SK-N-SH treated with all-trans-retinoic acid at 6 μM for 48 hours (cell line): ENCODE results near the gene HPS3.

Experiments used
- ARNTL ChIP-seq: fragments of 450-650 bp; formaldehyde crosslinking; IDR thresholded peaks from 2 replicates; pipeline ENCODE4 v1.5.0; 2020; ENCODE audit warnings: low read depth, mild to moderate bottlenecking, moderate library complexity, borderline replicate concordance
- ESRRG ChIP-seq: fragments of 250-450 bp; sonication (Bioruptor Pico); IDR thresholded peaks from 2 replicates; pipeline ENCODE4 v1.6.1; 2021; ENCODE audit warnings: mild to moderate bottlenecking
- ZFP30 ChIP-seq: fragments of 450-650 bp; formaldehyde crosslinking; IDR thresholded peaks from 2 replicates; pipeline ENCODE4 v1.5.0; 2022; ENCODE audit warnings: mild to moderate bottlenecking, moderate library complexity
- ZNF565 ChIP-seq: fragments of 450-650 bp; formaldehyde crosslinking; conservative IDR thresholded peaks from 2 replicates; pipeline ENCODE4 v1.5.0; 2020; ENCODE audit warnings: low read depth, mild to moderate bottlenecking, moderate library complexity
- ZNF8 ChIP-seq: fragments of 450-650 bp; formaldehyde crosslinking; IDR thresholded peaks from 2 replicates; pipeline ENCODE4 v1.5.0; 2020; ENCODE audit warnings: mild to moderate bottlenecking, moderate library complexity
- TF ChIP-seq, protein P1 (sequence below): fragments of 250-450 bp; sonication (Bioruptor Pico); IDR thresholded peaks from 2 replicates; pipeline ENCODE4 v1.8.0; 2020; ENCODE audit warnings: mild to moderate bottlenecking, moderate library complexity, borderline replicate concordance

DNA sequence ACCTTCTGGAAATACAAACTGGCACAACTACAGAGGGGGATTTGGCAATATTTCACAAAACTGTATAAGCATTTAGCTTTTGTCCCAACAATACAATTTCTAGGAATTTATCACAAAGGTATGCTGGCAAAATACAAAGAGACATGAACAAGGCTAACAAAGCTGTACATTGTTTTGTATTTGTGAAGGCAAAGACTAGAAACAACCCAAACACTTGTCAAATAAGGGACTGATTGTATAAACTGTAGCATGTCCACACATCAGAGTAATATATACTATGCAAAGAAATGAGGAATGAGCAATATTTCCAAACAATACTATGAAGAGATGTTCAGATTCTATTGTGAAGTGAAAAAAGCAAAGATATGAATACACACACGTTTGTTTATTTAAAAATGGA is 65.8 kb downstream of the HPS3 start:
- TF ChIP-seq ZNF565 (no peak), ARNTL (CRISPR knock-in tag) (no peak), ESRRG (CRISPR knock-in tag) (no peak), ZFP30 (CRISPR knock-in tag) (no peak), ZNF8 (CRISPR knock-in tag) (no peak)
- TF ChIP-seq, protein P1, sequence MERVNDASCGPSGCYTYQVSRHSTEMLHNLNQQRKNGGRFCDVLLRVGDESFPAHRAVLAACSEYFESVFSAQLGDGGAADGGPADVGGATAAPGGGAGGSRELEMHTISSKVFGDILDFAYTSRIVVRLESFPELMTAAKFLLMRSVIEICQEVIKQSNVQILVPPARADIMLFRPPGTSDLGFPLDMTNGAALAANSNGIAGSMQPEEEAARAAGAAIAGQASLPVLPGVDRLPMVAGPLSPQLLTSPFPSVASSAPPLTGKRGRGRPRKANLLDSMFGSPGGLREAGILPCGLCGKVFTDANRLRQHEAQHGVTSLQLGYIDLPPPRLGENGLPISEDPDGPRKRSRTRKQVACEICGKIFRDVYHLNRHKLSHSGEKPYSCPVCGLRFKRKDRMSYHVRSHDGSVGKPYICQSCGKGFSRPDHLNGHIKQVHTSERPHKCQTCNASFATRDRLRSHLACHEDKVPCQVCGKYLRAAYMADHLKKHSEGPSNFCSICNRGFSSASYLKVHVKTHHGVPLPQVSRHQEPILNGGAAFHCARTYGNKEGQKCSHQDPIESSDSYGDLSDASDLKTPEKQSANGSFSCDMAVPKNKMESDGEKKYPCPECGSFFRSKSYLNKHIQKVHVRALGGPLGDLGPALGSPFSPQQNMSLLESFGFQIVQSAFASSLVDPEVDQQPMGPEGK (CRISPR knock-in tag), result no peak
